Diencephalon (tissue), 1 donor: ENCODE measurements around the gene NOL11. TPM values are rescaled to one million over a fixed set of nuclear protein-coding genes. Genes with fewer than 3 reads are reported as not detected.

Source experiments
- small RNA-seq: library from RNA; depleted of rRNA; stranded (forward); fragments of <200 nt; gene quantifications from one replicate; pipeline ENCODE3, GENCODE V24; 2014
- total RNA-seq: library from RNA; depleted of rRNA; stranded (reverse); fragments of >200 nt; gene quantifications from one replicate; pipeline ENCODE4 v1.2.3, GENCODE V29; 2014

The NOL11 gene
- total RNA-seq, result 56.1 TPM

GRCh38 chr17:67717624-67718324, at the start of gene NOL11:
TSS of gene NOL11 (plus strand) at chr17:67717936. CDS start at chr17:67717948, 12 bp downstream.

Small RNA genes within 50 kb of the gene (small RNA-seq; reads per million reads assigned to genes)
- 2.3 reads per million, percentile 87 among the genes with 10 or more reads in this experiment for gene SNORA38B

Other genes with a start within 250 kb of the NOL11 start
- 113 TPM for gene BPTF, start 107.6 kb downstream of the NOL11 start, total RNA-seq